ENCODE data around the gene DIP2A. TPM values are rescaled to one million over a fixed set of nuclear protein-coding genes. Genes with fewer than 3 reads are reported as not detected.

The DIP2A gene
- total RNA-seq, 1 experiment from 2014 or later: 22.9 TPM

- no peaks in the 10 kb centered on the region for H3K4me1 ChIP-seq (ENCODE audit: control insufficient read depth, insufficient read depth, low read length)
Measured at GRCh38 chr21:46600978-46601377, 142.3 kb downstream of the DIP2A start.

GRCh38 chr21:46603228-46603627, 144.5 kb downstream of the DIP2A start:
- in situ Hi-C loops (cut with HindIII; ENCODE audit: low pct_unique_long_range_greater_than_20kb, low sequenced_read_pairs) (no loop called here), intact Hi-C loops (cut with micrococcal nuclease; ENCODE audit: unreplicated experiment) (no loop called here)
- Histone ChIP-seq H3K36me3 (ENCODE audit: control insufficient read depth, insufficient read depth, low read length) (no peaks in the 10 kb centered on the region), H3K27ac (ENCODE audit: low read length) (no peak overlapping the region), H3K9me3 (ENCODE audit: control insufficient read depth, insufficient read depth, low read depth, low read length) (no peaks in the 10 kb centered on the region), H3K4me1 (ENCODE audit: control insufficient read depth, insufficient read depth, low read length) (no peaks in the 10 kb centered on the region), H3K4me3 (ENCODE audit: low read depth in 2 of 2, low read length in 2 of 2) (no peak overlapping the region), H3K27me3 (ENCODE audit: control insufficient read depth, insufficient read depth, low read length) (no peaks in the 10 kb centered on the region)
- CTCF ChIA-PET: no interaction called here
- ATAC-seq (no peak), DNase-seq (ENCODE audit: low read depth, low spot score) (no peak)
- BruUV-seq (replicated peaks): no TSS peak
- POLR2A ChIA-PET: no interaction called here
- no peak for TF ChIP-seq POLR2AphosphoS5 (IDR thresholded peaks at IDR 0.05; ENCODE audit: low read depth, low read length)
- no peak for TF ChIP-seq TCF7L2 (IDR thresholded peaks at IDR 0.05; ENCODE audit: low read depth, low read length)
- no peak for TF ChIP-seq CTCF (IDR thresholded peaks at IDR 0.05)
- no peak for TF ChIP-seq SIN3A (IDR thresholded peaks at IDR 0.05; ENCODE audit: borderline replicate concordance, insufficient read depth, low read depth, low read length)
- TF ChIP-seq, protein P1, sequence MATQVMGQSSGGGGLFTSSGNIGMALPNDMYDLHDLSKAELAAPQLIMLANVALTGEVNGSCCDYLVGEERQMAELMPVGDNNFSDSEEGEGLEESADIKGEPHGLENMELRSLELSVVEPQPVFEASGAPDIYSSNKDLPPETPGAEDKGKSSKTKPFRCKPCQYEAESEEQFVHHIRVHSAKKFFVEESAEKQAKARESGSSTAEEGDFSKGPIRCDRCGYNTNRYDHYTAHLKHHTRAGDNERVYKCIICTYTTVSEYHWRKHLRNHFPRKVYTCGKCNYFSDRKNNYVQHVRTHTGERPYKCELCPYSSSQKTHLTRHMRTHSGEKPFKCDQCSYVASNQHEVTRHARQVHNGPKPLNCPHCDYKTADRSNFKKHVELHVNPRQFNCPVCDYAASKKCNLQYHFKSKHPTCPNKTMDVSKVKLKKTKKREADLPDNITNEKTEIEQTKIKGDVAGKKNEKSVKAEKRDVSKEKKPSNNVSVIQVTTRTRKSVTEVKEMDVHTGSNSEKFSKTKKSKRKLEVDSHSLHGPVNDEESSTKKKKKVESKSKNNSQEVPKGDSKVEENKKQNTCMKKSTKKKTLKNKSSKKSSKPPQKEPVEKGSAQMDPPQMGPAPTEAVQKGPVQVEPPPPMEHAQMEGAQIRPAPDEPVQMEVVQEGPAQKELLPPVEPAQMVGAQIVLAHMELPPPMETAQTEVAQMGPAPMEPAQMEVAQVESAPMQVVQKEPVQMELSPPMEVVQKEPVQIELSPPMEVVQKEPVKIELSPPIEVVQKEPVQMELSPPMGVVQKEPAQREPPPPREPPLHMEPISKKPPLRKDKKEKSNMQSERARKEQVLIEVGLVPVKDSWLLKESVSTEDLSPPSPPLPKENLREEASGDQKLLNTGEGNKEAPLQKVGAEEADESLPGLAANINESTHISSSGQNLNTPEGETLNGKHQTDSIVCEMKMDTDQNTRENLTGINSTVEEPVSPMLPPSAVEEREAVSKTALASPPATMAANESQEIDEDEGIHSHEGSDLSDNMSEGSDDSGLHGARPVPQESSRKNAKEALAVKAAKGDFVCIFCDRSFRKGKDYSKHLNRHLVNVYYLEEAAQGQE (IDR thresholded peaks at IDR 0.05; ENCODE audit: insufficient read depth in 1 of 2, low read depth in 2 of 2, low read length in 1 of 2): no peak

More at GRCh38 chr21:46600978-46601377, 142.3 kb downstream of the DIP2A start:
- Histone ChIP-seq H3K27me3 (ENCODE audit: control insufficient read depth, insufficient read depth, low read length) (no peaks in the 10 kb centered on the region), H3K36me3 (ENCODE audit: control insufficient read depth, insufficient read depth, low read length) (no peaks in the 10 kb centered on the region), H3K27ac (ENCODE audit: low read length) (no peak overlapping the region), H3K9me3 (ENCODE audit: control insufficient read depth, insufficient read depth, low read depth, low read length) (no peaks in the 10 kb centered on the region), H3K4me3 (ENCODE audit: low read depth in 2 of 2, low read length in 2 of 2) (no peak overlapping the region)
- ATAC-seq (no peak), DNase-seq (ENCODE audit: low read depth, low spot score) (no peak)
- CTCF ChIA-PET: no interaction called here
- in situ Hi-C loops (cut with HindIII; ENCODE audit: low pct_unique_long_range_greater_than_20kb, low sequenced_read_pairs) (no loop called here), intact Hi-C loops (cut with micrococcal nuclease; ENCODE audit: unreplicated experiment) (no loop called here)
- POLR2A ChIA-PET: no interaction called here
- no peak for TF ChIP-seq TCF7L2 (IDR thresholded peaks at IDR 0.05; ENCODE audit: low read depth, low read length)
- TF ChIP-seq CTCF (IDR thresholded peaks at IDR 0.05): no peak
- no peak for TF ChIP-seq SIN3A (IDR thresholded peaks at IDR 0.05; ENCODE audit: borderline replicate concordance, insufficient read depth, low read depth, low read length)
- TF ChIP-seq, protein P1 (IDR thresholded peaks at IDR 0.05; ENCODE audit: insufficient read depth in 1 of 2, low read depth in 2 of 2, low read length in 1 of 2): no peak
- TF ChIP-seq POLR2AphosphoS5 (IDR thresholded peaks at IDR 0.05; ENCODE audit: low read depth, low read length): no peak
- BruUV-seq (replicated peaks): no TSS peak
